ENCODE results near the gene RGS9BP.
"Not testable (repeated sequence)": the region's sequence is repeated elsewhere in the genome, so short reads cannot be mapped to it uniquely, and the experiment has no call there.

GRCh38 chr19:32700129-32700528, 24.5 kb downstream of the RGS9BP start:
- TF ChIP-seq, protein P1, sequence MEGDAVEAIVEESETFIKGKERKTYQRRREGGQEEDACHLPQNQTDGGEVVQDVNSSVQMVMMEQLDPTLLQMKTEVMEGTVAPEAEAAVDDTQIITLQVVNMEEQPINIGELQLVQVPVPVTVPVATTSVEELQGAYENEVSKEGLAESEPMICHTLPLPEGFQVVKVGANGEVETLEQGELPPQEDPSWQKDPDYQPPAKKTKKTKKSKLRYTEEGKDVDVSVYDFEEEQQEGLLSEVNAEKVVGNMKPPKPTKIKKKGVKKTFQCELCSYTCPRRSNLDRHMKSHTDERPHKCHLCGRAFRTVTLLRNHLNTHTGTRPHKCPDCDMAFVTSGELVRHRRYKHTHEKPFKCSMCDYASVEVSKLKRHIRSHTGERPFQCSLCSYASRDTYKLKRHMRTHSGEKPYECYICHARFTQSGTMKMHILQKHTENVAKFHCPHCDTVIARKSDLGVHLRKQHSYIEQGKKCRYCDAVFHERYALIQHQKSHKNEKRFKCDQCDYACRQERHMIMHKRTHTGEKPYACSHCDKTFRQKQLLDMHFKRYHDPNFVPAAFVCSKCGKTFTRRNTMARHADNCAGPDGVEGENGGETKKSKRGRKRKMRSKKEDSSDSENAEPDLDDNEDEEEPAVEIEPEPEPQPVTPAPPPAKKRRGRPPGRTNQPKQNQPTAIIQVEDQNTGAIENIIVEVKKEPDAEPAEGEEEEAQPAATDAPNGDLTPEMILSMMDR (conservative IDR thresholded peaks at IDR 0.05; ENCODE audit: low read length) = not testable (repeated sequence)
- not testable (repeated sequence) for TF ChIP-seq EZH2phosphoT487 (IDR thresholded peaks at IDR 0.05; ENCODE audit: borderline replicate concordance)
